GM18867 (cell line): ENCODE results near the gene OTUD7B.

Experiments used
- ATAC-seq: cut with Tn5 transposase; IDR thresholded peaks from one replicate; pipeline ENCODE4 v1.9.1; 2021; ENCODE audit warnings: mild to moderate bottlenecking, moderate library complexity; ENCODE audit not compliant: unreplicated experiment

Gene OTUD7B

DNA sequence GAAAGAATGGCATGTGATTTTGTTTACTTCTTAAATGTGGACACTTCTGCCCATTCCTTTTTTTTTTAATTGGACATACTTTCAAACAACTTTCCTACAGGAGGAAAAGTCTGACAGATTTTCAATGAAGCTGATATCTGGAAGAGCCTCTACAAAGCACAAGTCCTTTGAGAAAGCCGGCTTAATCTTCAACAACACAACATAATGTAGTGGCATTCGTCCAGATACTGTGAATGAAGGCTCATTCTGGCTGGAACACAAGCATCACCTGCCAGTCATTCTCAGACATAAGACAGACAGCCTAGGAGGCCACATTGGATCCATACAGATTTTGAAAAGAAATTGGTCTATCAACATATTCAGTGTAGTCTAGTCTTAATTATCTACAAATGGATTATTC lies 4.9 kb downstream of the OTUD7B start:
- ATAC-seq = no peak

DNA sequence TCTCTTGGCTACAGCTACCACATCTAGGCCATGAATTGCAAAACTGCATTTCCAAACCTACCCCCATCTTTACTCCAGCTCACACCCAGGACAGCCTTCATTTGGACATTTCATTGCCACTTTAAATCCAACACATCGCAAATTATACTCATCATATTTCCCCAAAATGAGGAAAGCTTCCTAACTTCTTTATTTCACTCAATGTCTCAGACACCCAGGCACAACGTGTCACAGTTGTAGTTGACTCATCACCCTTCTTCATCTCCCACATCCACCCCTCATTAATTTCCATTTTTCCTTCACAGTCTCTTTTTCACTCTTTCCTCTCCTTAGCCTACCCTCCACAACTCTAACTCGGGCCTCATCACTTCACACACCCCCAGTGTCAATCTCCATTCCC lies 6.7 kb downstream of the OTUD7B start:
- ATAC-seq = no peak

DNA sequence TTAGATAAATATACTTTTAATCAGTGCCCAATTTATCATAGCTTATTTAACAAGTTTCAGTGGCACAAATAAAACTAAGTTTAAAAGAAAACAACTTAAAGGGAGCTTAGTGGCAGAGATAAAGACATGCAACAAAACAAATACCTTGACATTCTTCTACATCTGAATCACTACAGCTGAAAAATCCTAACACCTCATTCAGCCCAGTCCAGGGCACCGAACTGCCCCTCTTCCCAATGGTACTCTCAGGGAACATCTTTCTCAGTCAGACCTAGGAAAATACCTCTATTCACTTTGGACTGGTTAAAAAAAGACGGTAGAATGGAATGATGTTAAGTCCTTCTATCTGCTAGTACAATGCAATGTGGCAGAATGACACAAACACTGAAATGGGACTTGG lies 8.3 kb downstream of the OTUD7B start:
- no peak for ATAC-seq

DNA sequence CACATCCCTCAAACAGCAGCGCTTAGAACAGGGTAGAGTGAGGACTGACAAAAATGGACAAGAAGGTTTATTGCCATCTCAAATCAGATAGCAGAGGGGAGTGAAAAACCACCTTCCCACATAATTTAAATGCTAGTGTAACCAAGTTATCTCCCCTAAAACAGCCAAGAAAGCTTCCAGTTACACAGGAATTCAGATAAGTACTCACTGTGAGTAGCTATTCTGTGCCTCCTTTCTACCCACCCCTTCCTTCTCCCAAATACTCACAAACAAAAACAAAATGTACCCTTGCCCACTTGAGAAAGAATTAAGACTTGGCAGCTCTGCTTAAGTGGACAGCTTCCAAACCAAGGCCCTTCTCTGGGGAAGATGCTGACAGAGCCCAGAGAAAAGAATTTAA lies 9.1 kb downstream of the OTUD7B start:
- ATAC-seq = no peak

DNA sequence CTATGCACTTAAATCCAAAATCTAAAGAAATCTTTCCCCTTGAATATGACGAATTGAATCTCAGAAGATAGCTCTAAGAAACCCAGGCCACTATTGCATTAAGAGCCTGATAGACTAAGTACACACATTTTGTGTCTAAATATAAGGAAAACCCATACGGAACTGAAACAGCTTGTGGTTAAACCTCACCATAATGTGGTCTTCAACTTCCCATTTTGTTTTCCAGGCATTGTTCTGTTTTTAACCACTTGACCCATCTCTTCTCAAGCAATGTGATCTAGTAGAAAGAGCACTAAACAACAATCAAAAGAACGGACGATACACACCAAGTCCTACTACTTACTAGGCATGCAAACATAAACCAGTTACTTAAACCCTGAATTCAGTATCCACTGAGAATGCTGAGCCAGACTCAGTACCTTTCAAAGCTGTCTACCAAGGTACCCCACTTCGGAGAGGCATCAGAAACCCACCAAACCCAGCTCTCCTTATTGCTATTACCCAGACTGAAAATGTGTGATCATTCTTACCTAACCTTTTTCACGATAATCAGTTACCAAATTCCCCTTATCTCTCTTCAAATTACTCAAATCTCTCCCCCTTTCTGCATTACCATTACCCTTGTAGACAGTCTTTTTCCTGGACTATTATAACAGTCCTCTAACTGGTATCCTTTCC lies 12.8 kb downstream of the OTUD7B start:
- ATAC-seq = peak; percentile 82

DNA sequence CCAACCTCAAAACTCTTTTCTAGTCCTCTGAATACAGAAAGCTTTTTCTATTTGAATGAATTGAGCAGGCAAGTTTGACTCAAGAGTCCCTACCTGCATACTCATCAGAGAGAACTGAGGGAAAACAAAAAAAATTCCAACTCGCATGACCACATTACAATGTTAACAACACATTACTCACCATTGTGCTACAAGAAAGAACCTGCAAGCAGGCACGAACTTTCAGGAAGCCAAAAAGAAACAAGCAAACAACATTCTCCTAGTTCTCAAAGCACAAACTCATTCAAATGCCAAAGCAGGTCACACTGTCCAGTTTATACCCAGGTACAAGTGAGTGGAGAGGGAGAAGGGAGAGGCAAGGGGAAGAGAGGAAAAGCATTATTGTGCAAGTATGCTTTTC lies 14.6 kb downstream of the OTUD7B start:
- no peak for ATAC-seq

DNA sequence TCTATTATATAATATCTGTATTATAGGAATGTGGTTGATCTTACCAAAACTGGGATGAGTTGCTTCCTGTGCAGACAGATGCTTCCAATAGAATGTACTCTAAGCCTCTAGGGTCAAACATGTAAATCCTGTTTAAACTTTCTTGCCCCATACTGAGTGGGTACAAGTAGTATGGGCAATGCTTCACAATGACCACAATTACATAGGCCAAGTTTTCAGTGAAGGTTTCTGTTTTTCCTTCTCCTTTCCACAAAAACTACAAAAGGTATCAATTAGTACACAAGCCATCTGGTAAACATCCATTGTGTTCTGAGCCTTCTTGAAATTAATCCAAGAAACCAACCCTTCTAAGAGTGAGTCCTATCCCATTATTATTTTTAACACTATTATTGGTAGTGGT lies 16.8 kb downstream of the OTUD7B start:
- ATAC-seq = no peak

DNA sequence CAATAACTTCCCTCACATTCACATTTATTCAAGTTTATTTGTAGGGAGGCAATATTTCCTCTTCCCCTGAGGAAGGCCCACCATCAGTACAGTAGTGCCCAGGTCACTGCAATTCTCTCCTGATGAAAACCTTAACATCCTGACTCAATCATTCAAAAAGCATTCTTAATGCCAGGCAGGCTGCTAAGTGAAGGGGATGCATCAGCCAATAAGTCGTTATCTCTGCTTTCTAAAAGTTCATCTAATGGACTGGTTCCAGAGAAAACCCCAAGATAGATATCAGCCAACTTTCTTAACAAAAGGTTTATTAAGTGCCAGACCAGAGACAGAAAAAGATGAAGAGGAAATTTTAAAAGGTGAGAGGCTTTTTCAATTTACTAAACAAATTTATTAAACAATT lies 17.3 kb downstream of the OTUD7B start:
- no peak for ATAC-seq

DNA sequence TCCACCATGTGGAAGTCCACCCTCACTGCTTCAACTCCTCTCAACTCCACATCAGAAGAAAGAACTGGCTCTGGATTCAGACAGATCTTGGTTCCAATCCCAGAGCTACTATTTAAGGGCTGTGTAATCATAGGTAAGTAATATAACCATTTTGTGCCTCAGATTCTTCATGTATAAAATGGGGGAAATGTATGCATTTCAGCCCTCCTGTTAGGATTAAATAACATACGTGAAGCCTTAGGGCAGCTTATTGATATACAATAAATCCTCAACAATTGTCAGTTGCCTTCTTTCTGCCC lies 23.3 kb downstream of the OTUD7B start:
- no peak for ATAC-seq

DNA sequence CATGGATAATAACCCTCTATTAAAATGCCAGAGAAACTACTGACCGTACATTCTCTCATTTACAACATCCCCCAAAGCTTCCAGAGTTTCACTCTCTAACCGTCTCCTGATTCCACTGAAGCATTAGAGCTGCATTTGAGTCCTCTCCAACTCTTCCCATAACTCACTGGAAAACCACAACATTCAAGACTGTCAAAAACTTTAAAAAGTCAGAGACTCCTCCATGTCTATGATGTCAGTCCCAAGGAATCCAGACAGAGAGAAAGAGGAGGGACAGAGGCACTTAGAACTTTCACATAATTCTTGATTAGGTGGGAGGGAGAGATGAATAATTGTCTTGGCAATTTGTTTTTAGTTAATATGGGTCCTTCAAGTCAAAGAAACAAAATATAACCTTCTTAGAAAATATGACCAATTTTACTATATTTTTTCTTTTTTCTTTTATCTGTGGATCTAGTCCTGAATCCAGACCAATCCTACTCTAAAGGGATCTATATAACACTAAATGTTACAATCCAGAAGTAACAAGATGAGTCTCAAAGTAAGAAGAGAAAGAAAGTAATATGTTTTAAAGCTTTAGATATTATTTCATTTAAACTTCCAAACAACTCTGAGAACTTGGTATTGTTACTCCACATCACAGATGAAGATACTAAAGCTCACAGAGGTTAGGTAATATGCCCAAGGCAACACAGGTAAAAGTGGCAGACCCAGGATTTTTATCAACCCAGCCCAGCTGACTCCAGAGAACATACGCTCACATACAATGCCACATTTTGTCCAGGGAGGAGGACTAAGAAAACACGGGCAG lies 23.8 kb downstream of the OTUD7B start:
- ATAC-seq = no peak

DNA sequence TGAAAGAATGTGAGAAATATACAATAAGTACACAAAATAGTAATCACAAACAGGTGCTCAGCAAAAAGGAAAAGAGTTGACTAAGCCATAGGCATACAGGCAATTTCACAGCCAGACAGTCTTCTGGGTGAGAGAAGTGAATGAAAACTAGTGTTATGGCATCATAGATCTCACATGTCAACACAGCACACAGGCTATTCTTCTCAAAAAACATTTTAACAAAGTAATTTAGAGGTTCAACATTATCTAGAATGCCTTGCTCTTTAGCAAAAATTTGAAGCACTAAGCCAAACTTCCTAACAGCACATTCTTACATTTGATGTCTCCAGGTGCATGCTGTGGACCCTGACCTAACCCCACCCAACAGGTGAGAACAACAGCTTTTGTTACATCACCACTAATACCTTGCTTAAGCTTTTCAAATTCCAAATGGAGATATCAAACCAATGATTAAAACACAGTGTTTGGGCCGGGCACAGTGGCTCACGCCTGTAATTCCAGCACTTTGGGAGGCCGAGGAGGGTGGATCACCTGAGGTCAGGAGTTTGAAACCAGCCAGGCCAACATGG lies 30.5 kb downstream of the OTUD7B start:
- ATAC-seq = no peak

DNA sequence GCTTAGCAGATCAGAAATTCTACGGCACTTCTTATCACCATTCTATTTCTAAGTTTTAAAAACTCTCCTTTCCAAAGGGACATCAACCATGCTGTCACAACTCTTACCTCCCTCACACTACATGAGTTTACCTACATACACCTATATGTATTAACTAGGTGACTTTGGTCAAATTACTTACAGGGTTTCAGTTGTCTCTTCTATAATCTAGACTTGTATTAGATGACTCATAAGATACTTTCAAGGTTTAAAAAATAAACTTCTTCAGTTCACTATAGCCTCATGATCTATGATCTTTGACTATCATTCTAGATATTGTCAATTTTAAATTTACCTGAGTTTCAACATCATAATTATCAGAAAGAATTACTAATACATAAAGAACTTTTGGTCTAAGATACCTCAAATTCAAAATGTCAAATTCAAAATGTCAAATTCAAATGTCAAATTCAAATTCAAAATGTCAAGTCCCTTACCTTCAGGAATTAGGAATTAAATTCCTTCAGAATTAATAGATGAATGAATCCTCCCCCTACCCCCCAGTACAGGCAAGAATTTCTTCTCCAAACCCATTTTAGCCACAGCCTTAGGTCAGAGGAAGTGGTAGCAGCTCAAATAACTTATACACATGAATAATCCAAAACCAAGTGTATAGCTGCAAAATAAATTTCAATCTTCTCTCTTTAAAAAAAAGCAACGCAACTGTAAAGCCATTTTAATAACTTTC lies 31.1 kb downstream of the OTUD7B start:
- ATAC-seq = no peak

DNA sequence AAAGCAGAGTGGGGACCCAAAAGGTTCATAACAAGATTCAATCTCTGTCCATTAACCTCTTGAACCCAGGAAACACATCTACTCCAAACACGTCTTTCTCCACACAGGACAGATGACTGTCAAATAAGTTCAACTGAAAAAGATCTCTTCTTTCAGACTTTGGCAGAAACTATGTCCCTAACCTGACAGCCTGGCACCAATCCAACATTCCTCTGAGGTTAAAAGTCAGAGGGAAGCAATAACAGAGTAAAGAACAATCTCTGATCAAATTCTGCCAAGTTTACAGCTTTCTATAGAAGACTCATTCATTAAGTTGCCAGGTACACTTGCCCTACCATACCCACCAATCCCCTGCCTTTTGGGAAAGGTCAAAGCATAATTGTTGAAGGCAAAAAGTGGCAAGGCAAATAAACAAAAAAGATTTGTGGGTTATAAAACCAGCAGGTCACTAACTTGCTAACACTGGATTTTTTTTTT lies 31.9 kb downstream of the OTUD7B start:
- no peak for ATAC-seq

DNA sequence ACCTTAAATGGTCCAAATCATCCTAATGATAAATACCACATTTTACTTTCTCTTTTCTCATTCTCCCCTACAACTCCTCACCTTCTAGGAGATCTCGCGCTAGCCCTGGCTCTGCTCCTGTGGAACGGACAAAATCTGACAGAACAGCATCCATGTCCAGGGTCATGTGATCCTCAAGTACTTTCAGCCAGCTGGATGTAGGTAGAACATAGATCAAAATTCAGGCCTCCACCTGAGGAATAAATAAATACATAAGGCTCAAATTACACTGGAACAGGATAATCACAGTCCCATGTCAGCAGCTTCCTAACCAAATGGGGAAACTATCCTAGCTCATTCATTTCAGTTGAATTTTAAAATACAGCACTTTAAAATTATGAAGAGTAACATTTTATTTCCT lies 33.2 kb downstream of the OTUD7B start:
- no peak for ATAC-seq

DNA sequence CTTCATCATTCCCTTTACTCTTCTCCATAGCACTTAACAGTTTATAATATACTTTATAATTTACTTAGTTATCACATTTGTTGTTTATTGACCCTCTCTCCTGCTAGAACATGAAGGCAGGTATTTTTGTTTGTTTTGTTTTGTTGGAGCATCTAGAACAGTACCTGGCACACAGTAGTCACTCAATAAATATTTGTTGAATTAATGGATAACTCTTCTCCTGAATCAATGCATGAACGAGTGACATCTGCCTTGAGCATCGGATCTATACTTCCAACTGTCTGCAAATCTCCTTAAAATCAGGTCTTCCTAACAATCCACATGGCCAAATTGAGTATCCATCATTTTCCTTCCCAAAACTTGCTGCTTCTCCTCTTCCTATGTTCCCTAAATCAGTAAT lies 38.0 kb downstream of the OTUD7B start:
- no peak for ATAC-seq

DNA sequence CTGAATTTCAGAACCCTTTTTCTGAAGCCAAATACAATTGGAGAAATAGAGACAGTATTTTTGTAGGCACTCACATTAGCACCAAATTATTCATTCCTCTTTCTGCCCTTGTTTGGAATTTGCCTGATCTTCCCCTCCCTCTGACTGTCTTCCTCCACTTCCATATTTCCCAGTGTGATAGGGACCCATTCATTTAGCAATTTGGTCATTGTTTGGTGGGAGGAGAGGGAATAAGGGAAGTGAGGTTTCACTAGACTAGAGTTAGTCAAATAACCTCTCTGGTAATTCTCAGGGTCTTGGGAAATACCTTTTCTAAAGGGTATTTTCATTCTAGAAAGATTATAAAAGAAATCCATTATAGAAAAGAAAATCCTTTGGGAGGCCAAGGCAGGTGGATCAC lies 42.9 kb downstream of the OTUD7B start:
- no peak for ATAC-seq

DNA sequence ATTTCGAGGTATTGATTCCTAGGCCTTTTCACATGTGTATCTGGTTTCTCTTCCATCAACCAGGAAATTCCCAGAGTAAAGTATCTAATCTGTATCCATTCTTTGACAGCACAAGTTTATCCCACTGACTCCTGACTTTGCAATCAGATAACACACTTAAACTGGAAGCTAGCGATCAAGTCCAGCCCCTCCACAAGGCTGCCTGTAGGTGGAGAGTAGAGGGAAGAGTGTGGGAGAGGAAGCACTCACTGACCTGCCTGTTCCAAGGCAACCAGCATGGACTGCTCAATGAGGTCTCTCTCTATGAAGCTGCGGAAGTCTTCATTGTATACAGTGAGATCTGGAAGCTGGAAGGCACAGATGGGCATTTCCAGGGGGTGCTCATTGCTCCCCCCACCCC lies 43.5 kb downstream of the OTUD7B start:
- no peak for ATAC-seq

DNA sequence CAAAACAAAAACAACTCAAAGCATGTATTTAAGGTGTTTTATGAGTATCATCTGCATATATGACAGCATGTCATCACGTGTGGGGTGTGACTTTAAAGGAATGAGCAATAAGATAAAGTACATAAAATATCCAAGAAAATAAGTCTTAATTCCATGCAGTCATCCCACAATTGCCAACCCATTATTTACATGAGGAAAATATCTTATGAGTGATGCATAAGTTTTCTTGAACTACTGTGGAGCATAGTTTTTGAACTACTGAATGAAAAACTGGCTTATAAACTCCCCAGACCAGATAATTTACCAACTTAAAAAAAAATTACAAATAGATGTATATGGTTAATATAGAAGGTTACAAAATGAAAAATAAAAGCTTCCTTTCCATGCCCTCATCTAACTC lies 44.1 kb downstream of the OTUD7B start:
- ATAC-seq = no peak

DNA sequence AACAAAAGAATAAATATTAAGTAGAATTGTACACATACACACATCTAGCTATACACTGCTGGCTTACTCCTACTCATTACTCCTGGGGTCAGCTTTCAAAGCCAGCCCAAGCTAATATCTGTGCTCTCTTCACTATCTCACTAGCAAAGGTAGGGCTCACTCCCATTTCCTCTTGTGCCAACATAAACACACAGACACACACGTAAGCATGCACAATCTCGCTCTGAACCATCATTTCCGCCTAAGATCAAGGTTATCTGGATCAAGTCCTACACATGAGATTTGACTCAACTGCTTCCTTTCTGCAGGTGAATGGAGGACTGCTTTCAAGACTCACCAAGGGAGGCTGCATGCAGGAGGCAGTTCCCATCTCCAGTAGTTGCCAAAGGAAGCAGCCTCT lies 45.1 kb downstream of the OTUD7B start:
- no peak for ATAC-seq

DNA sequence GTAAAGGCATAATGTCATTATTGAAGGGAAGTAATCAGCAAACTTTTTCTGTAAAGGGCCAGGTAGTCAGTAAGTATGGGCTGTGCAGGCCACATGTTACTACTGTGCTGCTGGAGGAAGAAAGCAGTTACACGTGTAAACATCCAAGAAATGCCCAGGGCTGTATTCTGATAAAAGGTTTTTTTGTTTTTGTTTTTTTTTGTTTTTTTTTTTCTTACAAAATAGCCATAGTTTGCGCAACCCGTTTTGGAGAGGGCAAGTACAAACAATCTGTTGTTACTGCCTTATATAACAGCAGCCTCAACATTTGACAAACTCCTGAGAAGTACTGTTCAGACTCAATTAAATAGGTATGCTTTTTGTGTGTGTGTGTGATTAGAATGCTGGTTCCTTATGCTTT lies 47.2 kb downstream of the OTUD7B start:
- no peak for ATAC-seq

DNA sequence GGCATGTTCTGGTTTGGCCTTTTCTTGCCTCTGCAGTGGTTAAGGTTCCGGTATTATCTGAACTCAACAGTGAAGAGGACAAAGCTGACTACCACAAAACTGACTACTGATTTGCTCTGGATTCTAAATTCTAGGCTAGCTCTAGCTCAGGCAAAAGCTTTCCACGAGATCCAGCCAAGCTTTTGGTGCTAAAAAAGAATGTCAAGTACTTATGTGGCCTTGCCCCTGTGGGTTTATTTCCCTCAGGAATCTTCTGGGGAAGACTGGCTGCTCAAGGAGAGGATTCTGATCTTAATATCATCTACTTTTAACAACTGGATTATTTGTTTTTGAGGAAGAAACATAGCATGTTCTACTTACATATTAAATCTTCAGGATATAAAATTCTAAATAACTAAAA lies 47.8 kb downstream of the OTUD7B start:
- no peak for ATAC-seq
